Middle frontal gyrus (tissue), 1 donor: ENCODE results near the gene SYCP2.
"Not testable (repeated sequence)": the region's sequence is repeated elsewhere in the genome, so short reads cannot be mapped to it uniquely, and the experiment has no call there.

ENCODE experiments used
- DNase-seq: peaks from one replicate; pipeline ENCODE4 v3.0.0-alpha.2; 2015; ENCODE audit warnings: low spot score; ENCODE audit errors: extremely low spot score

The SYCP2 gene

GRCh38 chr20:59933296-59933848, at the start of gene SYCP2:
Gene SYCP2 (minus strand): TSS chr20:59933637. CDS start chr20:59922413, 11,224 bp downstream.
- no peak for DNase-seq

GRCh38 chr20:59983076-59983475, 49.6 kb upstream of the SYCP2 start:
- no peak for DNase-seq

GRCh38 chr20:59977086-59977485, 43.6 kb upstream of the SYCP2 start:
- no peak for DNase-seq

- DNase-seq: no peak
These were observed 42.8 kb upstream of the SYCP2 start for GRCh38 chr20:59976156-59976782.

GRCh38 chr20:59972037-59972801, 38.8 kb upstream of the SYCP2 start:
- no peak for DNase-seq

GRCh38 chr20:59971428-59971827, 38.0 kb upstream of the SYCP2 start:
- DNase-seq: no peak

GRCh38 chr20:59966428-59966827, 33.0 kb upstream of the SYCP2 start:
- DNase-seq: no peak

- DNase-seq: no peak
These were observed 28.7 kb upstream of the SYCP2 start for GRCh38 chr20:59962155-59962554.

- DNase-seq: no peak
These were observed 28.0 kb upstream of the SYCP2 start for GRCh38 chr20:59961423-59961822.

- no peak for DNase-seq
These were observed 25.2 kb upstream of the SYCP2 start for GRCh38 chr20:59958626-59959025.

- DNase-seq: no peak
These were observed 24.7 kb upstream of the SYCP2 start, which contains the start of gene CDH26 for GRCh38 chr20:59958123-59958522. Gene CDH26 (plus strand): TSS chr20:59958423. CDS start chr20:59958727, 304 bp downstream.

- DNase-seq: not testable (repeated sequence)
These were observed 24.1 kb upstream of the SYCP2 start for GRCh38 chr20:59957568-59957967.

GRCh38 chr20:59955131-59955796, 21.8 kb upstream of the SYCP2 start:
- DNase-seq: no peak

- DNase-seq: no peak
These were observed 21.3 kb upstream of the SYCP2 start for GRCh38 chr20:59954718-59955117.

GRCh38 chr20:59949911-59950310, 16.5 kb upstream of the SYCP2 start:
- no peak for DNase-seq

- peak; percentile 53 for DNase-seq
These were observed 15.6 kb upstream of the SYCP2 start for GRCh38 chr20:59948828-59949720.

- DNase-seq: no peak
These were observed 14.8 kb upstream of the SYCP2 start for GRCh38 chr20:59948212-59948611.

GRCh38 chr20:59947376-59947775, 13.9 kb upstream of the SYCP2 start:
- no peak for DNase-seq

GRCh38 chr20:59945731-59946130, 12.3 kb upstream of the SYCP2 start:
- no peak for DNase-seq

GRCh38 chr20:59945175-59945574, 11.7 kb upstream of the SYCP2 start:
- DNase-seq: no peak

GRCh38 chr20:59944726-59945125, 11.3 kb upstream of the SYCP2 start:
- no peak for DNase-seq
